Activated naive CD8-positive, alpha-beta T cell treated with anti-CD3 and anti-CD28 coated beads, Interleukin-2, amount 10 ng/mL, durations not matched to agents 7 days and 5 days (primary cell): Measurements from ENCODE around the gene LCN15. TPM values are rescaled to one million over a fixed set of nuclear protein-coding genes. Genes with fewer than 3 reads are reported as not detected.

ENCODE experiments used
- ATAC-seq: fragments of 150-1000 bp; cut with Tn5 transposase; one replicate; pipeline ENCODE4 v1.10.0; 2021; ENCODE audit warnings: low read depth, moderate library complexity
- POLR2A ChIA-PET: fragments of 350-600 bp; sonication (Branson Sonifier 250); formaldehyde crosslinking; loops from one replicate; lab custom pipeline; 2021; ENCODE audit warnings: antibody characterized with exemption; lab: Charles Lee
- DNase-seq: peaks from one replicate; pipeline ENCODE4 v3.0.0; 2021
- H3K27ac Mint-ChIP-seq: one replicate; pipeline ENCODE4 v1.8.0; 2022; ENCODE audit warnings: mild to moderate bottlenecking, mixed read lengths
- H3K27me3 Mint-ChIP-seq: one replicate; pipeline ENCODE4 v1.8.0; 2022; ENCODE audit warnings: mild to moderate bottlenecking, moderate library complexity, mixed read lengths
- H3K36me3 Mint-ChIP-seq: one replicate; pipeline ENCODE4 v1.8.0; 2021; ENCODE audit warnings: mild to moderate bottlenecking, mixed read lengths
- H3K4me1 Mint-ChIP-seq: one replicate; pipeline ENCODE4 v1.8.0; 2021; ENCODE audit warnings: mixed read lengths
- H3K4me3 Mint-ChIP-seq: one replicate; pipeline ENCODE4 v1.8.0; 2022; ENCODE audit warnings: mild to moderate bottlenecking, moderate library complexity, mixed read lengths
- H3K9me3 Mint-ChIP-seq: one replicate; pipeline ENCODE4 v1.8.0; 2021; ENCODE audit warnings: mixed read lengths
- total RNA-seq, 2 experiments: library from RNA; stranded (reverse); gene quantifications; one replicate each; pipeline ENCODE4 v1.2.3, GENCODE V29; 2021

The LCN15 gene
- total RNA-seq, 2 experiments from 2014 or later: not detected

DNA sequence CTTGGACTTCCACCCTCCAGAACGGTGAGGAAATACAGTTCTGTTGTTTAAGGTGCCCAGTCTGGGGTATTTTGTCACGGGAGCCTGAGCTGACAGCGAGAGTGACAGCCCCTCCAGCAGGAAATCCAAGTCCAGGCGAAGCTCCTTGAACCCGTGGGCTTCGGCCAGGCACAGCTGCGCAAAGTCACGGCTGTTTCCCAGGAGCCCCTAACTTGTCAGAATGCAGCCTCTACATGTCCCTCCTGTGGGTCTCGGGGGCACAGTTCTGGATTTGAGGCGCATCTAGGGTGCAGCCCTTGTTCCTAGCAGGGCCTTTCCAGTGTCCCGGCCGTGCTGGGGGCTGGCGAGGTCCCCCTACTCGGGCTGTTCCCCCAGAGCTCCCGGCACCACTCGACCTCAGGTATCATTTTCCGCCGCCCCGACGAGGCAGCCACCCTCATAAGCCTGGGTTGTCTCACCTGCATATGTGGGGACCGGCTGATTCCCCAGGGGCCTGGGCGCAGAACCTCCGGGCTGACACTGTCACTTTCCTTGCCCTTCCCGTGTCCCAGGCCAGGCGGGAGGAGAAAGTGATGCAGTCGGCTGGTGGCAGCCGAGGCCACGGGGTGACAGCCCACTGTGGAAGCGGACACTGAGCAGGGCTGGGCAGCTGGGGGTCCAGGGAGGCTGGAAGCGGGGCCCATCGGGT, 10.8 kb downstream of the LCN15 start:
- Mint-ChIP-seq H3K4me1 (no peaks in the 10 kb centered on the region), H3K27ac (no peak overlapping the region), H3K36me3 (peaks cover 6% of the 10 kb centered on the region), H3K9me3 (peaks cover 13% of the 10 kb centered on the region), H3K4me3 (no peak overlapping the region), H3K27me3 (peaks cover 19% of the 10 kb centered on the region)
- DNase-seq (no peak), ATAC-seq (no peak)
- POLR2A ChIA-PET: no interaction called here

DNA sequence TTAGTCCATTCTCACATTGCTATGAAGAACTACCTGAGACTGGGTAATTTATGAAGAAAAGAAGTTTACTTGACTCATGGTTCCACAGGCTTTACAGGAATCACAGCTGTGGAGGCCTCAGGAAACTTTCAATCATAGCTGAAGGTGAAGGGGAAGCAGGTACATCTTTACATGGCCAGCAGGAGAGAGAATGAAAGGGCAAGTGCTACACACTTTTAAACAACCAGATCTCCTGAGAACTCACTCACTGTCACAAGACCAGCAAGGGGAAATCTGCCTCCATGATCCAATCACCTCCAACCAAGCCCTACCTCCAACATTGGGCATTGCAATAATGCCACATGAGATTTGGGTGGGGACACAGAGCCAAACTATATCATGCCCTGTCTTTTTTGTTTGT, 12.5 kb downstream of the LCN15 start:
- peaks cover 13% of the 10 kb centered on the region for H3K9me3 Mint-ChIP-seq
- peaks cover 19% of the 10 kb centered on the region for H3K27me3 Mint-ChIP-seq
- no peak for DNase-seq
- no peaks in the 10 kb centered on the region for H3K4me1 Mint-ChIP-seq
- peaks cover 6% of the 10 kb centered on the region for H3K36me3 Mint-ChIP-seq
- POLR2A ChIA-PET: no interaction called here
- H3K27ac Mint-ChIP-seq: no peak overlapping the region
- H3K4me3 Mint-ChIP-seq: no peak overlapping the region
- no peak for ATAC-seq

DNA sequence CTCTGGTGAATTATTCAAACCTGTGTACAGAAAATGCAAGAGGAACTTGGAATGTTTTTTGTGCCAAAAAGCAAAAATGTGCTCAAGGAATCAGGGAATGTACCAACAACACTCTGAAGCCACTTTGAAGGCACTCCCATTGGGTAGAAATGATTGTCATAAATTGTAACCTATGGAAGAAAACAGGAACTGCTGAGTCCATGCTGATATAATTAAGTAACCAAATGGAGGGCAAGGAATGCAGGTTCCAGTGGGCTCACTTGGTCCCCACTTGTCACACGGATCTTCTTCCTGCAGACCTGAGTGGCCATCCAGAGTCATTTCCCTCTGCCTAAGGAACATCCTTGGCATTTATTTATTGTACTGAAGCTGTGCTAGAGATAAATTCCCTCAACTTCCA, 13.1 kb downstream of the LCN15 start:
- POLR2A ChIA-PET: no interaction called here
- Mint-ChIP-seq H3K27me3 (peaks cover 19% of the 10 kb centered on the region), H3K9me3 (peaks cover 13% of the 10 kb centered on the region), H3K27ac (no peak overlapping the region), H3K4me3 (no peak overlapping the region), H3K36me3 (peaks cover 5% of the 10 kb centered on the region), H3K4me1 (no peaks in the 10 kb centered on the region)
- ATAC-seq (no peak), DNase-seq (no peak)

DNA sequence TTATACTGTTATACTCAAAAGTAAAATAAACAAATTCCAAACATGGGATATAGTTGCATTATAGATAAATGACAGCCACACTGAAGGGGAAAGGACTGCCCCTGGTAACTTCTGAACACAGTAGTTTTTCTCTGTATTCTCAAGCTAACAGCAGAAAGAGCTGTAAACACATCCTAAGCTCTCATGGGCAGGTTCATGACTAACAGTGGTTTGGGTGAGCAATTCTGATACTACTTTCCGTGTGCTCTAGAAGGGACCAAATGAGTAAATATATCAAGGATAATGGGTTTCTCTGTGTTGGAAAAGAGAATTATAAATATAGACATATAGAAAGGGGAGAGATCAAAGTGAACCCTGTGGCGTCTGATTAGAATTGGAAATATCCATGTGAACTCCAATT, 13.8 kb downstream of the LCN15 start:
- peaks cover 12% of the 10 kb centered on the region for H3K9me3 Mint-ChIP-seq
- H3K4me3 Mint-ChIP-seq: no peak overlapping the region
- H3K36me3 Mint-ChIP-seq: peaks cover 3% of the 10 kb centered on the region
- peaks cover 18% of the 10 kb centered on the region for H3K27me3 Mint-ChIP-seq
- H3K27ac Mint-ChIP-seq: no peak overlapping the region
- DNase-seq (no peak), ATAC-seq (peak; percentile 43)
- POLR2A ChIA-PET: no interaction called here
- no peaks in the 10 kb centered on the region for H3K4me1 Mint-ChIP-seq

DNA sequence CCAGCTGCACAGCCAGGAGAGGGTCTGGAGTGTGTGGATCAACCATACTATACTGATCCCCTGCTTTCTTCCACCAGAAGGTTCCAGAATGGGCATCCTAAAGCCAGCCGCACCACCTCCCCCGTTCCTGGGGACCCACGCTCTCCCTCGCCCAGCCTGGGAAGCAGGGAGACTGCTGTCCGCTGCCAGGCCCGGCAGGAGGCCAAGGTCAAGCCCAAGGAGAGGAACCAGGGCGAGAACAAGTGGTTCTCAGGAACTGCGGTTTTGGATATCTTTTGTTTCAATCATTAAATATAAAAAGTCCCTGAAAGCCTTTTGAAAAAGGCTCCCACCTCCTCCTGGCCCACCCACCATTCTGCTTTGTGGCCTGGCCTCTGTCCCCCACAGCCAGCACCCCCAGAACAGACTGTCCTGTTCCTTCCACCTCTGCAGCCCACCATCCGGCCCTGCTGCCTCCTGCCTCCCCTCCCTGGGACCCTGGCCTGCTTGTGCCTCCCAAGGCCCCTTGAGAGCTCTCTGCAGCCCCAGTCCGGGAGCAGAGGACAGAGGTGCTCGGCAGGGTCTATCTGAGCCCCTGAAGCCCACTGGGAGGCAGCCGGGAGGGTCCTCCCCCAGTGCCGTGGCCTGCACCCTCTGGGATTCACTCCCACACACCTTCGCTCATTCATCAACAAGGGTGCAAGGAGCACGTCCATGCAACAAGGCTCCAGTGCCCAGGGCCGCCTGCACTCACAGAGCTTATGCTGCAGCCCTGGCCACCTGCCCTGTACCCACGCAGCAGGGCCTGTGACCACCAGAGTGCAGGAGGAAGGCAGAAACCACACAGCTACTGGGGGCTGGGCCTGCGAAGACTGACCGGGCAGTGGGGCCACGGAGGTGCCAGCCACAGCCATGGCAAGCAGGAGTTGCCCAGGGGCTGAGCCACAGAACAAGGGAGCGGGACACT, 15.4 kb downstream of the LCN15 start:
- ATAC-seq (no peak), DNase-seq (no peak)
- Mint-ChIP-seq H3K27me3 (peaks cover 18% of the 10 kb centered on the region), H3K4me1 (no peaks in the 10 kb centered on the region), H3K9me3 (peaks cover 11% of the 10 kb centered on the region), H3K27ac (no peak overlapping the region), H3K36me3 (peaks cover 3% of the 10 kb centered on the region), H3K4me3 (no peak overlapping the region)
- POLR2A ChIA-PET: no interaction called here

DNA sequence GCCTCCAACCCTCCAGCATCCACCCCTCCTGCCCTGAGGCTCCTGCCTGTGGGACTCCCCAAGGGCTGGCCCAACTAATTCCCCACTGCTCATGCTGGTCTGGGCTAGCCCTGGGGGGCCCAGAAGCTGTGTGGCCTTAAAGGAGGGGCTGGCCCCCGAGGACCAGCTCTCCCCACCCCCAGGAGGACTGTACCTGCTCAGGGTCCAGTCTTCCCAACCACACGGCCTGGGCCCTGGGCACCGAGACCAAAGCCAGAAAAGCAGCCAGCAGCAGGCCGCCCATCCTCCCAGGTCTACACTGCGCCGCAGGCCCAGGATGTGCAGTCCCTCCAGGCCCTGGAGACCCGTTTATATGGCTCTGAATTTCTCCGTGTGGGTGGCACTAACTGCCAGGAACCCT, 16.1 kb downstream of the LCN15 start, which contains the start of gene LCN6:
Gene LCN6, minus strand, starts transcription at position 325 of the 400 bp plus-strand sequence. Its CDS starts 42 bp downstream, at position 283.
- DNase-seq (no peak), ATAC-seq (no peak)
- Mint-ChIP-seq H3K4me3 (no peak within 1 kb of the TSS), H3K9me3 (peaks cover 11% of the 10 kb centered on the region), H3K36me3 (peaks cover 3% of the 10 kb centered on the region), H3K4me1 (no peaks in the 10 kb centered on the region), H3K27me3 (peaks cover 18% of the 10 kb centered on the region), H3K27ac (no peak within 1 kb of the TSS)
- POLR2A ChIA-PET: no interaction called here

DNA sequence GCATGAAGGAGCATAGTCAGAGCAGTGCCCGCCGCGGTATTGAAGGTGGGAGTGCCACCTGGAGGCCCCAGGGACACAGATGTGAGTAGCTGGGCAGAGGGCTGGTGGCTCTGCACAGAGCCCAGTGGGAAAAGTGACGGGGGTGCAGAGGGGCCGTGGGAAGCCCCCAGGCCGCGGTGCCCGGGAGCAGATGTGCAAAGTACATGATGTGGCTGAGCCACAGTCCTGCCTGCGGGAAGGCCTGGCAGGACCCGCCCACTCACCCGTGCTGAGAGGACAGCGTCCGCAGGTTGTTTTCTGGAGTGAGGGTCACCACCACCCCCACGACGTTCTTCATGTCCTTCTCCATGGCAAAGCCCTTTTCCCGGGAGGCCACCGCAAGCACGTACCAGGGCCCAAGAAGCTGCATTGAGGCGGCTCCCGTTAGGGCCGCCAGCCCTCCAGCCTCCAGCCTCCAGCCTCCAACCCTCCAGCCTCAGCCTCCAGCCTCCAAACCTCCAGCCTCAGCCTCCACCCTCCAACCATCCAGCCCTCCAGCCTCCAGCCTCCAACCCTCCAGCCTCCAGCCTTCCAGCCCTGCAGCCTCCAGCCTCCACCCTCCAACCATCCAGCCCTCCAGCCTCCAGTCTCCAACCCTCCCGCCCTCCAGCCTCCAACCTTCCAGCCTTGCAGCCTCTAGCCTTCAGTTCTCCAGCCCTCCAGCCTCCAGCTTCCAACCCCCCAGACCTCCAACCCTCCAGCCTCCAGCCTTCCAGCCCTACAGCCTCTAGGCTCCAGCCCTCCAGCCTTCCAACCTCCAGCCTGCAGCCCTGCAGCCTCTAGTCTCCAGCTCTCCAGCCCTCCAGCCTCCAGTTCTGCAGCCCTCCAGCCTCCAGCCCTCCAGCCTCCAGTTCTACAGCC, 16.9 kb downstream of the LCN15 start:
- H3K27ac Mint-ChIP-seq: no peak overlapping the region
- no peak for ATAC-seq

DNA sequence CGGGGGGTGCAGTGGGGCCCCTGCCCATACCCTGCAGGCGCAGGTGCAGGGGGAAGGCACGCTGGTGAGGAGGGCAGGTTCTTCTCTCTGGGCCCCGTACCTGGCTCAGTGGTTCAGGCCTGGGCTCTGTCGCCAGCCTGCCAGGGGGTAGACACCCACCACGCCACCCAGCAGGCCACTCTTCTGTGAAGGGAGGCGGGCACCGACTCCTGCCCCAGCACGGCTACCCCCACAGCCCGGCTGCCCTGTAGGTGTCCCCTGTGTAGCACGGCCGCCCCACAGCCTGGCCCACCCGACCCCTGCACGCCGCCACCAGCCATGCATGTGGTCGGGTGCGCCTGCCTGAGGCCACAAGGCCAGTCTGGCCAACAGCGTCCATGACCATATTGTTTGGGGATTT, 17.7 kb downstream of the LCN15 start:
- peaks cover 2% of the 10 kb centered on the region for H3K4me1 Mint-ChIP-seq
- peaks cover 2% of the 10 kb centered on the region for H3K9me3 Mint-ChIP-seq
- H3K36me3 Mint-ChIP-seq: no peaks in the 10 kb centered on the region
- POLR2A ChIA-PET: no interaction called here
- DNase-seq: no peak
- ATAC-seq: no peak
- no peak overlapping the region for H3K27ac Mint-ChIP-seq
- no peak overlapping the region for H3K4me3 Mint-ChIP-seq
- H3K27me3 Mint-ChIP-seq: peaks cover 4% of the 10 kb centered on the region

More for the DNA sequence above, 16.9 kb downstream of the LCN15 start:
- Mint-ChIP-seq H3K27me3 (peaks cover 11% of the 10 kb centered on the region), H3K4me1 (no peaks in the 10 kb centered on the region), H3K36me3 (peaks cover under 1% of the 10 kb centered on the region), H3K9me3 (peaks cover 9% of the 10 kb centered on the region), H3K4me3 (no peak overlapping the region)
- no peak for DNase-seq
- POLR2A ChIA-PET: no interaction called here

DNA sequence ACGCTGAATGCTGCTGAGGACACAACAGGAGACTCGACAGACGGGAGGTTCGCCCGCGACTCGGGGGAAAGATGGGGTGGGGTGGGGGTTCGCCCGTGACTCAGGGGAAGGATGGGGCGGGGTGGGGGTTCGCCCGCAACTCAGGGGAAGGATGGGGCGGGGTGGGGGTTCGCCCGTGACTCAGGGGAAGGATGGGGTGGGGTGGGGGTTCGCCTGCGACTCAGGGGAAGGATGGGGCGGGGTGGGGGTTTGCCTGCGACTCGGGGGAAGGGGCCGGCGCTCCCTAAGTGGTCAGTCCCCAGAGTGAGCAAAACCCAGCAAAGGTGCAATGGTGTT, 18.2 kb downstream of the LCN15 start:
- H3K9me3 Mint-ChIP-seq: no peaks in the 10 kb centered on the region
- no peak overlapping the region for H3K27ac Mint-ChIP-seq
- no peaks in the 10 kb centered on the region for H3K36me3 Mint-ChIP-seq
- H3K4me3 Mint-ChIP-seq: no peak overlapping the region
- DNase-seq (no peak), ATAC-seq (no peak)
- POLR2A ChIA-PET: no interaction called here
- peaks cover 3% of the 10 kb centered on the region for H3K27me3 Mint-ChIP-seq
- H3K4me1 Mint-ChIP-seq: peaks cover 4% of the 10 kb centered on the region

DNA sequence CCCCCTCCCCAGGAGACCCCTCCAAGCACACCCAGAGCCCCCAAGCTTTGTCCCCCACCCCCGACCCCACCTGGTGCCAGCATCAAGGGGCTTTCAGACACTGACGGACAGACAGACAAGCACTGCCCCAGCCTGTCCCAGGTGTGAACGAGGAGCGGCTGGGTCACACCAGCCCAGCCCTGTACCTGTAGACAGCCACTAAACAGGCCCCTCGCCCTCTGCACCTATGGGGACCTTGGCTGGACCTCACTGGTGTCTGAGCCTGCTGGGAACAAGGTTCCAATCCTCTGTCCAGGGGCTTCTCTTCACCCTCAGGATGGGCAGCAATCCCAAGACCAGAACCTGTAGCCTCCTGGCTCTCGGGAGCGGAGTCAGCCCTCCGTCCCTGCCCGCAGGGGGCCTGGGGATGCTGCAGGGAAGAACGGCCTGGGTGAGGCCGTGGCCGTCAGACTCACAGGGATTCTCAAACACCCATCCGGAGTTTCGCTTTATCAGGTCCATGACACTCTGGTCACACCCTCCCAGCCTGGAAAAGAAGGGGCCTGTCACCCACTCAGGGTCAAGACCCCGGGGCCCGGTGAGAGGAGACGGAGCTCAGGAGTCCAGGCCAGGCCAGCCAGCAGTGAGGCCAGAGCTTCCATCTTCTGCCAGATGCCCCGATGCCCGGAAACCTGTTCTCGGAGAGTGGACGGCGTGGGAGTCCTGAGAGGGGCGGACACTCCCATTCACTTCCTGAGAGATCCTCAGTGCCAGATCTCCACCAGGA, 18.7 kb downstream of the LCN15 start:
- Mint-ChIP-seq H3K36me3 (no peaks in the 10 kb centered on the region), H3K27ac (no peak overlapping the region), H3K4me3 (no peak overlapping the region), H3K27me3 (no peaks in the 10 kb centered on the region), H3K9me3 (no peaks in the 10 kb centered on the region), H3K4me1 (peaks cover 4% of the 10 kb centered on the region)
- DNase-seq: no peak
- no peak for ATAC-seq
- POLR2A ChIA-PET: interaction anchor here (0.6 kb wide), 1 partner anchor 17 kb away, joined by 4 read pairs; no protein-coding TSS in a partner anchor

DNA sequence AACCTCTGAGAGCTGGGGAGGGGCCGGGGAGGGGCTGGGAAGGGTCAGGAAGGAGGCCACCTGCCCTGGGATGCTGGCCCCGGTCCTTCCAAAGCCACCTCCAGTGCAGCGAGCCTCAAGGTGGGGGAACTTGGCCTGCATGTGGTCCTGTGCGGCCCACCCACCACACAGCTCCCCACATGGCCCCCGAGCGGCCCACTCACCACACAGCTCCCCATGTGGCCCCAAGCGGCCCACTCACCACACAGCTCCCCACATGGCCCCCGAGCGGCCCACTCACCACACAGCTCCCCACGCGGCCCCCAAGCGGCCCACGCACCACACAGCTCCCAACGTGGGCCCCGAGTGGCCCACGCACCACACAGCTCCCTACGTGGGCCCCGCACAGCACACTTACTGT, 19.5 kb downstream of the LCN15 start:
- POLR2A ChIA-PET: interaction anchor here (0.6 kb wide), 1 partner anchor 17 kb away, joined by 3 read pairs; no protein-coding TSS in a partner anchor
- DNase-seq: no peak
- Mint-ChIP-seq H3K27ac (no peak overlapping the region), H3K36me3 (no peaks in the 10 kb centered on the region), H3K4me1 (peaks cover 4% of the 10 kb centered on the region), H3K4me3 (no peak overlapping the region), H3K9me3 (no peaks in the 10 kb centered on the region), H3K27me3 (no peaks in the 10 kb centered on the region)
- no peak for ATAC-seq

DNA sequence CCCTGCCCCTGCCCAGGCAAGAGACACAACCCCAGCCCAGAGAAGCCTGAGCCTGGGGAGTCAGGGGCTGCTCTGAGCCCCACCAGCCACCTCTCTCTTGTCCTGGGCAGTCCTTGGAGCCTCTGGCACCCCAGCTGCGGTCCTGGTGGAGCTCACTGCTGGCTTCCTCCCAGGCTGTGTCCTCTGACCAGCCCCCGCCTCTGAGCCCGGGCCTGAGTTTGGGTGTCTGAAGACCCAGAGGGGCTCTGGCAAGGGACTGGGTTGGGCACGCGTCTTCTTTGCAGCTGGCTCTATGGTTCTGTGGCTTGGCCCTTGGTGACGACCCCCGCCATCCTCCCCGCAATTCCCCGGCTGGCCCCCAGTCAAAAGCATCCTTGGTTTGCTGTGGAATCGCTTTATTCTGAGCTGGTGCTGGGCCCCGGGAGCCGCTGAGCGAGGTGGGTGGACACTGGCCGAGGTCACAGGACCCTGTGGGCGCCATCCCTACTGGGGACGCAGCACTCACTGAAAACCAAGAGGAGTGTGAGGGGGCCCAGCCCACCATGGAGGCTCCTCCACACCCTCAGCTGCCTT, 20.6 kb downstream of the LCN15 start:
- Mint-ChIP-seq H3K9me3 (no peaks in the 10 kb centered on the region), H3K27me3 (no peaks in the 10 kb centered on the region), H3K27ac (no peak overlapping the region), H3K4me1 (peaks cover 4% of the 10 kb centered on the region), H3K36me3 (no peaks in the 10 kb centered on the region), H3K4me3 (no peak overlapping the region)
- no peak for ATAC-seq
- DNase-seq: no peak
- POLR2A ChIA-PET: interaction anchor here (3.9 kb wide), 1 partner anchor 16 kb away, joined by 20 read pairs; no protein-coding TSS in a partner anchor
